B cell (primary cell): ENCODE results near the gene PRKACB. TPM values are rescaled to one million over a fixed set of nuclear protein-coding genes. Genes with fewer than 3 reads are reported as not detected.

Experiments used
- ATAC-seq: fragments of 200-7000 bp; cut with Tn5 transposase; one replicate; pipeline ENCODE4 v1.10.0; 2021; ENCODE audit warnings: low read depth, mild to moderate bottlenecking, moderate number of reproducible peaks, moderate library complexity
- CTCF ChIA-PET: fragments of 350-600 bp; sonication (Branson Sonifier 250); formaldehyde crosslinking; loops from one replicate; lab custom pipeline; 2021; ENCODE audit warnings: antibody characterized with exemption, inconsistent platforms; lab: Charles Lee
- POLR2A ChIA-PET: fragments of 350-600 bp; sonication (Branson Sonifier 250); formaldehyde crosslinking; loops from one replicate; lab custom pipeline; 2021; ENCODE audit warnings: antibody characterized with exemption; lab: Charles Lee
- DNase-seq: peaks from one replicate; pipeline ENCODE4 v3.0.0; 2013
- H2AFZ ChIP-seq: 2 replicates; pipeline ENCODE4 v1.6.1; 2012; ENCODE audit warnings: mild to moderate bottlenecking, low read depth, low read length; ENCODE audit not compliant: insufficient read depth, poor library complexity, severe bottlenecking
- H3K27ac ChIP-seq, 2 donors: 1 replicate in 1 of 2; 2 replicates in 1 of 2; pipeline ENCODE4 v1.5.1; 2012 to 2013; ENCODE audit warnings: low read length in 2 of 2, mild to moderate bottlenecking in 2 of 2, moderate library complexity in 1 of 2
- H3K27me3 ChIP-seq, 4 experiments: fragments of 200-600 bp in 1 of 4; sonication (generic) in 1 of 4; replicated peaks in 1 of 4; 1 replicate in 2 of 4; 2 replicates in 2 of 4; pipeline versions ENCODE4 v1.6.1 to v1.7.0; 2013 to 2016; ENCODE audit warnings: low read length in 3 of 4, mild to moderate bottlenecking in 2 of 4, mixed read lengths in 1 of 4, moderate library complexity in 1 of 4; ENCODE audit not compliant: insufficient read depth in 4 of 4, control insufficient read depth in 3 of 4; ENCODE audit errors: control extremely low read depth in 1 of 4
- H3K36me3 ChIP-seq, 2 experiments: replicated peaks in 1 of 2; 1 replicate in 1 of 2; 2 replicates in 1 of 2; pipeline versions ENCODE4 v1.6.1 to v1.7.1; 2013; ENCODE audit warnings: low read length in 1 of 2; ENCODE audit not compliant: insufficient read depth in 2 of 2, control insufficient read depth in 1 of 2; ENCODE audit errors: control extremely low read depth in 1 of 2, extremely low read depth in 1 of 2
- H3K4me1 ChIP-seq, 2 donors: fragments of 200-600 bp in 1 of 2; sonication (generic) in 1 of 2; 1 replicate in 1 of 2; 2 replicates in 1 of 2; pipeline versions ENCODE4 v1.5.1 to v1.6.1; 2013 to 2017; ENCODE audit warnings: low read length in 2 of 2; ENCODE audit not compliant: control insufficient read depth in 2 of 2, insufficient read depth in 2 of 2
- H3K4me2 ChIP-seq: replicated peaks from 2 replicates; pipeline ENCODE3; 2012; ENCODE audit warnings: mild to moderate bottlenecking, low read depth, low read length; ENCODE audit not compliant: poor library complexity, severe bottlenecking
- H3K4me3 ChIP-seq, 5 experiments: fragments of 200-600 bp in 1 of 5; sonication (generic) in 1 of 5; 1 replicate in 3 of 5; 2 replicates in 2 of 5; pipeline versions ENCODE4 v1.5.1 to v1.7.0; 2011 to 2016; ENCODE audit warnings: low read length in 4 of 5, mild to moderate bottlenecking in 4 of 5, low read depth in 2 of 5, control low read depth in 1 of 5, moderate library complexity in 1 of 5; ENCODE audit not compliant: insufficient read depth in 1 of 5; ENCODE audit errors: control extremely low read depth in 1 of 5, extremely low read depth in 1 of 5
- H3K79me2 ChIP-seq: fragments of 200-600 bp; sonication (generic); one replicate; pipeline ENCODE4 v1.6.0; 2016; ENCODE audit warnings: low read length; ENCODE audit not compliant: control insufficient read depth, insufficient read depth
- H3K9ac ChIP-seq: fragments of 200-600 bp; sonication (generic); 2 replicates; pipeline ENCODE4 v1.6.1; 2017; ENCODE audit warnings: mild to moderate bottlenecking, low read length, moderate library complexity
- H3K9me3 ChIP-seq, 3 donors: one replicate each; pipeline versions ENCODE4 v1.6.1 to v1.7.1; 2013; ENCODE audit warnings: low read length in 2 of 3; ENCODE audit not compliant: control insufficient read depth in 2 of 3, insufficient read depth in 1 of 3; ENCODE audit errors: control extremely low read depth in 1 of 3
- H4K20me1 ChIP-seq: 2 replicates; pipeline ENCODE4 v1.6.0; 2012; ENCODE audit warnings: mild to moderate bottlenecking, low read length; ENCODE audit not compliant: insufficient read depth, control insufficient read depth, poor library complexity, severe bottlenecking
- H3K27ac Mint-ChIP-seq: one replicate; pipeline ENCODE4 v1.8.0; 2021; ENCODE audit warnings: mixed read lengths
- H3K27me3 Mint-ChIP-seq: one replicate; pipeline ENCODE4 v1.8.0; 2021; ENCODE audit warnings: mixed read lengths
- H3K4me1 Mint-ChIP-seq: one replicate; pipeline ENCODE4 v1.8.0; 2021; ENCODE audit warnings: mixed read lengths
- H3K4me3 Mint-ChIP-seq: one replicate; pipeline ENCODE4 v1.8.0; 2021; ENCODE audit warnings: mixed read lengths
- H3K9me3 Mint-ChIP-seq: one replicate; pipeline ENCODE4 v1.8.0; 2022; ENCODE audit warnings: mixed read lengths; ENCODE audit not compliant: insufficient read depth
- CTCF ChIP-seq: fragments of 200-600 bp; IDR thresholded peaks from one replicate; pipeline ENCODE4 v1.8.0; 2022; ENCODE audit warnings: antibody characterized with exemption, mild to moderate bottlenecking
- EZH2 ChIP-seq: IDR thresholded peaks from 2 replicates; pipeline ENCODE4 v1.6.1; 2012; ENCODE audit warnings: borderline replicate concordance, low read depth, mild to moderate bottlenecking, moderate library complexity, low read length; ENCODE audit not compliant: insufficient read depth, poor library complexity, severe bottlenecking
- WGBS: methylation state at CpG from one replicate; pipeline ENCODE4 v1.1.5; 2013; ENCODE audit warnings: missing lambda C conversion rate; ENCODE audit not compliant: insufficient coverage; 5-methylcytosine and 5-hydroxymethylcytosine counted together
- intact Hi-C: fragments of 100-400 bp; cut with micrococcal nuclease; formaldehyde crosslinking; loops from one replicate; pipeline ENCODE4 v1.10.0; 2022
- polyA plus RNA-seq: library from polyadenylated mRNA; depleted of rRNA; stranded (reverse); fragments of >200 nt; gene quantifications from 2 replicates; pipeline ENCODE4 v1.2.3, GENCODE V29; 2012
- total RNA-seq, 2 donors: library from RNA; stranded (reverse); fragments of 120-200 nt in 1 of 2; gene quantifications; 1 replicate in 1 of 2; 2 replicates in 1 of 2; pipeline versions ENCODE4 v1.2.3 to v1.2.4, GENCODE V29; 2013 to 2022

PRKACB gene
- total and polyA plus RNA-seq, 2 donors (not counting 1 experiment from before 2014, with no cell fraction given): 14.9 to 53.9 TPM

GRCh38 chr1:84236256-84236655, 92.2 kb downstream of the PRKACB start:
- H3K27ac Mint-ChIP-seq: no peak overlapping the region
- H4K20me1 ChIP-seq: no peaks in the 10 kb centered on the region
- no peak for TF ChIP-seq EZH2
- no peak for TF ChIP-seq CTCF
- H3K4me1 Mint-ChIP-seq: peaks cover 4% of the 10 kb centered on the region
- H3K27me3 Mint-ChIP-seq: no peaks in the 10 kb centered on the region
- no peaks in the 10 kb centered on the region for H3K27me3 ChIP-seq
- no peak overlapping the region for H3K4me2 ChIP-seq
- H3K4me1 ChIP-seq: no peaks in the 10 kb centered on the region
- ChIA-PET POLR2A (no interaction called here), CTCF (no interaction called here)
- H3K4me3 ChIP-seq: no peak overlapping the region
- no peak overlapping the region for H3K9ac ChIP-seq
- H3K4me3 Mint-ChIP-seq: no peak overlapping the region
- H3K79me2 ChIP-seq: no peaks in the 10 kb centered on the region
- ATAC-seq: no peak
- H3K9me3 Mint-ChIP-seq: no peaks in the 10 kb centered on the region
- no peak for DNase-seq
- H3K36me3 ChIP-seq: peaks cover 15 to 31% of the 10 kb centered on the region in 2 experiments
- no peak overlapping the region for H2AFZ ChIP-seq
- no peak overlapping the region for H3K27ac ChIP-seq
- WGBS: no CpG with 5 or more reads among the region's 2 CpGs
- intact Hi-C loops: no loop called here
- H3K9me3 ChIP-seq: no peaks in the 10 kb centered on the region

- H3K9ac ChIP-seq: no peak overlapping the region
- no peak overlapping the region for H3K4me3 Mint-ChIP-seq
- H3K27ac ChIP-seq: no peak overlapping the region
- TF ChIP-seq CTCF: no peak
- no peak for TF ChIP-seq EZH2
- intact Hi-C loops: no loop called here
- H3K27me3 ChIP-seq: no peaks in the 10 kb centered on the region
- peaks cover 0 to 5% (median 0%) of the 10 kb centered on the region in 3 donors for H3K9me3 ChIP-seq
- H3K4me3 ChIP-seq: no peak overlapping the region
- ATAC-seq (no peak), DNase-seq (no peak)
- ChIA-PET CTCF (no interaction called here), POLR2A (no interaction called here)
- H3K36me3 ChIP-seq: peaks cover 7 to 11% of the 10 kb centered on the region in 2 experiments
- H4K20me1 ChIP-seq: no peaks in the 10 kb centered on the region
- no peak overlapping the region for H3K27ac Mint-ChIP-seq
- no peaks in the 10 kb centered on the region for H3K27me3 Mint-ChIP-seq
- no peaks in the 10 kb centered on the region for H3K79me2 ChIP-seq
- no CpG with 5 or more reads among the region's 3 CpGs for WGBS
- H2AFZ ChIP-seq: no peak overlapping the region
- no peaks in the 10 kb centered on the region for H3K4me1 ChIP-seq
- H3K4me2 ChIP-seq: no peak overlapping the region
- peaks cover 2% of the 10 kb centered on the region for H3K9me3 Mint-ChIP-seq
- peaks cover 6% of the 10 kb centered on the region for H3K4me1 Mint-ChIP-seq
Observed at GRCh38 chr1:84242641-84243040, 98.6 kb downstream of the PRKACB start.
